Ishikawa (cell line): ENCODE data around the gene PCGF2.

Experiments
- CEBPB ChIP-seq: IDR thresholded peaks from 2 replicates; pipeline ENCODE4 v1.6.1; 2012
- CREB1 ChIP-seq: IDR thresholded peaks from 2 replicates; pipeline ENCODE4 v1.6.1; 2012; ENCODE audit warnings: low read depth
- EGR1 ChIP-seq: IDR thresholded peaks from 2 replicates; pipeline ENCODE4 v1.6.1; 2012
- EP300 ChIP-seq: IDR thresholded peaks from 2 replicates; pipeline ENCODE4 v1.6.1; 2012; ENCODE audit warnings: borderline replicate concordance
- FOXM1 ChIP-seq: IDR thresholded peaks from 2 replicates; pipeline ENCODE4 v1.6.1; 2012; ENCODE audit warnings: low read depth, borderline replicate concordance
- NFIC ChIP-seq: IDR thresholded peaks from 2 replicates; pipeline ENCODE4 v1.6.1; 2012
- RAD21 ChIP-seq: IDR thresholded peaks from 2 replicates; pipeline ENCODE4 v1.6.1; 2012; ENCODE audit warnings: low read depth
- TAF1 ChIP-seq: IDR thresholded peaks from 2 replicates; pipeline ENCODE4 v1.6.1; 2012; ENCODE audit warnings: low read depth, mild to moderate bottlenecking
- TCF12 ChIP-seq: IDR thresholded peaks from 2 replicates; pipeline ENCODE4 v1.6.1; 2012; ENCODE audit warnings: low read depth
- TEAD4 ChIP-seq: IDR thresholded peaks from 2 replicates; pipeline ENCODE4 v1.6.1; 2012
- YY1 ChIP-seq: IDR thresholded peaks from 2 replicates; pipeline ENCODE4 v1.6.1; 2012; ENCODE audit warnings: low read depth
- ZBTB7A ChIP-seq: IDR thresholded peaks from 2 replicates; pipeline ENCODE4 v1.6.1; 2012; ENCODE audit warnings: low read depth
- TF ChIP-seq, protein P1 (sequence below): IDR thresholded peaks from 2 replicates; pipeline ENCODE4 v1.6.1; 2012; ENCODE audit warnings: low read depth, mild to moderate bottlenecking
- TF ChIP-seq, protein P2 (sequence below): IDR thresholded peaks from 2 replicates; pipeline ENCODE4 v1.6.1; 2012
- TF ChIP-seq, protein P3 (sequence below): IDR thresholded peaks from 2 replicates; pipeline ENCODE4 v1.6.1; 2012

PCGF2 gene

DNA sequence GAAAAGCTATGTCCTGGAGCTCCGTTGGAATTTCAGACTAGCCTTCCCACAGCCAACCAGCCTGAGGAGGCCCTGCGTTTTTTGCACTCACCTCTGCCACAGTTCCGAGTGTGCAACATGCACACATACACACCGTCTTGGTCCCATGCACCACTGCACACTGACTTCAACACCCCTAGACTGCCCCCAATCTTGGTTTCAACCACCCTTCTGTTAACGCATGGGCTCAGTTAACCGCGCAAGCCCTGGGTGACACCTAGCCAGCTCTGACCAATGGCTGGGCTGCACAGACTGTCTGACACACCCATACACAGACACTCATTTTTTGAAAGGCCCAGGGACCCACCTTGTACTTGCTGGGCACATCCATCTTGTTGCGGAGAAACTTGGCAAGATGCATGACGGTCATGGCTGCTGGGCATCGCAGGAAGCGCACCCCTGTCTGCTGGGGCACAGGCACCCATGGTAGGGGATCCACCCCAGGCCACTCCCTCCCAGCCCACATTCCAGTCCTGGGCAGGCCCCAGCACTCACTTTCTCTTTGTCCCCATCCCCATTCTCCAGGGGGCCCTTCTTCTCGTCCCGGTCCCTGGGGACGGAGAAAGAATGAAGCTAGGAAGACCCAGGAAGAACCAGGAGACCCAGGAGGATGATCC is 10.0 kb downstream of the PCGF2 start:
- no peak for TF ChIP-seq YY1
- no peak for TF ChIP-seq TAF1
- TF ChIP-seq NFIC = no peak
- no peak for TF ChIP-seq EP300
- no peak for TF ChIP-seq CREB1
- TF ChIP-seq, protein P1, sequence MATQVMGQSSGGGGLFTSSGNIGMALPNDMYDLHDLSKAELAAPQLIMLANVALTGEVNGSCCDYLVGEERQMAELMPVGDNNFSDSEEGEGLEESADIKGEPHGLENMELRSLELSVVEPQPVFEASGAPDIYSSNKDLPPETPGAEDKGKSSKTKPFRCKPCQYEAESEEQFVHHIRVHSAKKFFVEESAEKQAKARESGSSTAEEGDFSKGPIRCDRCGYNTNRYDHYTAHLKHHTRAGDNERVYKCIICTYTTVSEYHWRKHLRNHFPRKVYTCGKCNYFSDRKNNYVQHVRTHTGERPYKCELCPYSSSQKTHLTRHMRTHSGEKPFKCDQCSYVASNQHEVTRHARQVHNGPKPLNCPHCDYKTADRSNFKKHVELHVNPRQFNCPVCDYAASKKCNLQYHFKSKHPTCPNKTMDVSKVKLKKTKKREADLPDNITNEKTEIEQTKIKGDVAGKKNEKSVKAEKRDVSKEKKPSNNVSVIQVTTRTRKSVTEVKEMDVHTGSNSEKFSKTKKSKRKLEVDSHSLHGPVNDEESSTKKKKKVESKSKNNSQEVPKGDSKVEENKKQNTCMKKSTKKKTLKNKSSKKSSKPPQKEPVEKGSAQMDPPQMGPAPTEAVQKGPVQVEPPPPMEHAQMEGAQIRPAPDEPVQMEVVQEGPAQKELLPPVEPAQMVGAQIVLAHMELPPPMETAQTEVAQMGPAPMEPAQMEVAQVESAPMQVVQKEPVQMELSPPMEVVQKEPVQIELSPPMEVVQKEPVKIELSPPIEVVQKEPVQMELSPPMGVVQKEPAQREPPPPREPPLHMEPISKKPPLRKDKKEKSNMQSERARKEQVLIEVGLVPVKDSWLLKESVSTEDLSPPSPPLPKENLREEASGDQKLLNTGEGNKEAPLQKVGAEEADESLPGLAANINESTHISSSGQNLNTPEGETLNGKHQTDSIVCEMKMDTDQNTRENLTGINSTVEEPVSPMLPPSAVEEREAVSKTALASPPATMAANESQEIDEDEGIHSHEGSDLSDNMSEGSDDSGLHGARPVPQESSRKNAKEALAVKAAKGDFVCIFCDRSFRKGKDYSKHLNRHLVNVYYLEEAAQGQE = no peak
- TF ChIP-seq, protein P2, sequence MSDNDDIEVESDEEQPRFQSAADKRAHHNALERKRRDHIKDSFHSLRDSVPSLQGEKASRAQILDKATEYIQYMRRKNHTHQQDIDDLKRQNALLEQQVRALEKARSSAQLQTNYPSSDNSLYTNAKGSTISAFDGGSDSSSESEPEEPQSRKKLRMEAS = no peak
- TF ChIP-seq CEBPB = no peak
- no peak for TF ChIP-seq ZBTB7A

DNA sequence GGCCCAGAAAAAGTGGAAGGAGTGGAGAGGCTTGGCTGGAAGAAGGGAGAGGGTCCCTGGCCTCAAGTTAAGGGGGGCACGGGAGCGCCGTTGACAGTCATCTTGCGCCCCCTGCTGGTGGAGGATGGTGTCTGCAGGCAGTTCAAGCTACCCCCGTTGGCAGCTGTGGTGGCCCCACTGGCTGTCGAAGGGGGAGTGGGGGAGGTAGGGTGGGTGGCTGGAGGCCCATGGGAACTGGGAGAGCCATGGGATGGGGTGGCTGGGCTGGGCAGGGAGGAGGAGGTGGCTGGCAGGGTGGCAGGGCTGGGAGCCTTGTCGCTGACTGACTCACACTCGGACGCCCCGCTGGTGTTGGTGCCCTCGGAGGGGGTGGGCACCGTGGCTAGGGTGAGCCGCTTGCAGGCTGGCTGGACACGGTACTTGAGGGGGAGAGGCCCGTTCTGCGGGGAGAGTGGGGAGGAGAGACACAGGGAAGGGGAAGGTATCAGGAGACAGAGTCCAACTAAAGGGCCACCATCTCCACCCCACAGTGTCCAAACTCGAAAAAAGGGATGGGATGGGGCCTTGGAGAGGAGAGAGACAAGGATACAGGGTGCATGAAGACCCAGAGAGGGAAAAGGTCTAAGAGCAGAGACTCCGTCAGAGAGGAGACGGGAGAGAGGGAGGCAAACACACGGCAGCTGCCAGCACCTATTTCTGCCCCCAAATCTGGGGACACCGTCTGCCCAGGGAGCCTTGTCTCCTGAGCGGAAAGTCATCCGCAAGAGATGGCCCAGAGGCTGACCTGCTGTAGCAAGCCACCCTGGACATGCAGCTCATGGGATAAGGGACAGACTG is 12.8 kb downstream of the PCGF2 start:
- TF ChIP-seq ZBTB7A = peak; percentile 93
- peak; percentile 82 for TF ChIP-seq RAD21
- no peak for TF ChIP-seq FOXM1

DNA sequence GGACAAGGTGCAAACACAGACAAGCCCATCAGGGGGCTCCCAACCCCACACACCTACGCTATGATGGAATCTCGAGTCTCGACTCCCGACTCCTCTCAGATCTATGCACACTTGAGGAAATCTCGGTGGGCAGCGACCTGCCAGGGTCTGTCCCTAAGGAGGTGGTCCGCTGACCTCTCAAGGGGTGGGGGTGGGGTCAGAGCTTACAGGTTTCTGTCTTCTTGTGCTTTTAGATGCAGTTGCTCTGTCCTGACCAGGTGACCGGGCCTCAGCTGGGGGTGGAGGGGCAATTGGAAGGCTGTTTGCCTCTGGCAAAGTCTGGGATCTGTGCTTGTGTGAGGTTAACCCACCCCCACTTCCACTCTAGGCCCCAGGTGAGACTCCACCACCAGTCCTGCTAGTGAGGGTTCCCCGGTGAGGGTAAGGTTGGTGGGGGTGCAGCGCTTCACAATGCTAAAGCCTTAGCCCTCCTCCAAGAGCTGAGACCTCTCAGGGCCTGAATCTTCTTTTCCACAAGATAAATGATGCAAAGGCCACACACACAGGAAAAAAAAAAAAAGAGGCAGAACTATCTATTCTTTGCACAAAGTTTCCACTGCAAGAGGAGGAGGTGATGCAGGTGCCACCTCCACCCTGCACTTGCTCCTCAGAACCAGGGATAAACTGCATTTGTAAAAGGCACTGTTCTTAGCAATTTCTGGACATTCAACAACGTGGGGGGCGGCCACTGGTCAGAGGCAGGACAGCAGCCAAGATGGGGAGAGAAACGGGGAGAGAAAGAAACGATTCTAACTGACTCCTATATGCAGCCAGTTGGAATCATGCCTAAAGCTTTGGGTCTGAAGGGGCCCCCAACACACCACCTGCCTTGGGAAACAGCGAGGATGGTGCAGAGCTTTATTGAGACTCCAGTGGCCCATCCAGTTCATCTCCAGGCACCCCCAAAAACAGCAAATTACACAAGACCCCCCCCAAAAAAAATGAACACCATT is 13.9 kb downstream of the PCGF2 start:
- TF ChIP-seq NFIC (no peak), TCF12 (no peak), CEBPB (no peak), TAF1 (no peak), TEAD4 (no peak), FOXM1 (no peak), RAD21 (no peak), YY1 (no peak), EGR1 (no peak), EP300 (no peak), ZBTB7A (no peak)
- TF ChIP-seq, protein P2 = no peak
- TF ChIP-seq, protein P1 = no peak

DNA sequence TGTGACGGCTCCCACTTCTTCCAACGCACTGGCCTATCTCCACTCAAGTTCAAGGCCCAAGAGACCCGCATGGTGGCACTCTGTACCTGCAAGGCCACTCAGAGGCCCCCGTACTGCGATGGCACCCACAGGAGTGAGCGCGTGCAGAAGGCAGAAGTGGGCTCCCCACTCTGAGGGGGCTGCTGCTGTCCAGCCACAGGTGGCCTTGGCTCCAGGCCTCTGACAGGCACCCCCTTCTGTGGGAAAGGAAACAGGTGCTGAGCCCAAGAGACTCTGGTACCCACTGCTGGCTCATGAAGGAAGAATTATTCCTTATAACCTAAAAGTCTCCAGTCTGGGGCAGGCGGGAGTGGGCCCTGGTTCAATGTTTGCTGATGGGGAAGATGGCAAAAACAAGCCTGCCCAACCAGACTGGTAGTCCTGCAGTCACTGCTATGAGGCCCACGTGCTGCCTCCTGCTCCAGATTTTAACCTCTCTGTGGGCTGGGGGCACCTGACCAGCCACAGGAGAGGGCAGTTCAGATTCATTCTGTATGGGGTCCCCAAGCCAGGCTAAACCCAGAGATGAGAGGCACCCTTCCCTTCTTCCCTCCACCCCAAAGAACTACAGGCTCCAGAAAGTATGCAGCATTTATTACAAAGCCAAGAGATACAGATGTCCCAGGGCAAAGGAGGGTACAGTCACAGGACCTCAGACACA is 14.7 kb downstream of the PCGF2 start:
- TF ChIP-seq CREB1 = no peak
- TF ChIP-seq TCF12 = no peak
- TF ChIP-seq CEBPB = no peak
- no peak for TF ChIP-seq EP300
- TF ChIP-seq, protein P1 = no peak
- no peak for TF ChIP-seq EGR1
- TF ChIP-seq TEAD4 = no peak
- TF ChIP-seq NFIC = no peak
- TF ChIP-seq ZBTB7A = no peak
- TF ChIP-seq TAF1 = no peak
- TF ChIP-seq FOXM1 = no peak
- no peak for TF ChIP-seq RAD21
- TF ChIP-seq, protein P2 = no peak
- TF ChIP-seq YY1 = no peak
- TF ChIP-seq, protein P3, sequence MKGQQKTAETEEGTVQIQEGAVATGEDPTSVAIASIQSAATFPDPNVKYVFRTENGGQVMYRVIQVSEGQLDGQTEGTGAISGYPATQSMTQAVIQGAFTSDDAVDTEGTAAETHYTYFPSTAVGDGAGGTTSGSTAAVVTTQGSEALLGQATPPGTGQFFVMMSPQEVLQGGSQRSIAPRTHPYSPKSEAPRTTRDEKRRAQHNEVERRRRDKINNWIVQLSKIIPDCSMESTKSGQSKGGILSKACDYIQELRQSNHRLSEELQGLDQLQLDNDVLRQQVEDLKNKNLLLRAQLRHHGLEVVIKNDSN = no peak
